Neutrophil (primary cell): Measurements from ENCODE around the gene PLEKHG3.

Experiments
- H3K27ac ChIP-seq: fragments of 200-600 bp; sonication (generic); 2 replicates; pipeline ENCODE4 v1.5.1; 2016; ENCODE audit warnings: mild to moderate bottlenecking, moderate library complexity
- H3K27me3 ChIP-seq: fragments of 200-600 bp; sonication (generic); 2 replicates; pipeline ENCODE4 v1.6.0; 2016; ENCODE audit warnings: mild to moderate bottlenecking
- H3K36me3 ChIP-seq: fragments of 200-600 bp; sonication (generic); 2 replicates; pipeline ENCODE4 v1.5.1; 2017
- H3K4me1 ChIP-seq, 2 experiments: fragments of 200-600 bp in 1 of 2; sonication (generic) in 1 of 2; 1 replicate in 1 of 2; 2 replicates in 1 of 2; pipeline versions ENCODE4 v1.5.1 to v1.6.1; 2013 to 2016; ENCODE audit warnings: low read depth in 1 of 2, low read length in 1 of 2, mild to moderate bottlenecking in 1 of 2, moderate library complexity in 1 of 2; ENCODE audit not compliant: control insufficient read depth in 1 of 2, insufficient read depth in 1 of 2
- H3K4me3 ChIP-seq, 2 experiments: fragments of 200-600 bp in 1 of 2; sonication (generic) in 1 of 2; 1 replicate in 1 of 2; 2 replicates in 1 of 2; pipeline ENCODE4 v1.5.1; 2013 to 2016; ENCODE audit warnings: low read depth in 1 of 2, low read length in 1 of 2, mild to moderate bottlenecking in 1 of 2, moderate library complexity in 1 of 2
- H3K9me3 ChIP-seq: fragments of 200-600 bp; sonication (generic); 2 replicates; pipeline ENCODE4 v1.5.1; 2016
- CTCF ChIP-seq: fragments of 200-600 bp; sonication (generic); IDR thresholded peaks from 2 replicates; pipeline ENCODE4 v1.5.1; 2016; ENCODE audit warnings: antibody characterized with exemption

The PLEKHG3 gene

GRCh38 chr14:64692986-64693809 lies 11.0 kb upstream of the PLEKHG3 start:
- Histone ChIP-seq H3K36me3 (no peaks in the 10 kb centered on the region), H3K27ac (peak overlapping the region; percentile 70), H3K4me3 (no peak overlapping the region), H3K4me1 (peaks cover 57 to 61% of the 10 kb centered on the region in 2 experiments), H3K27me3 (no peaks in the 10 kb centered on the region), H3K9me3 (no peaks in the 10 kb centered on the region)
- TF ChIP-seq CTCF: no peak

GRCh38 chr14:64693810-64694165 lies 10.4 kb upstream of the PLEKHG3 start:
- no peaks in the 10 kb centered on the region for H3K36me3 ChIP-seq
- no peaks in the 10 kb centered on the region for H3K27me3 ChIP-seq
- no peak overlapping the region for H3K4me3 ChIP-seq
- H3K27ac ChIP-seq: peak overlapping the region; percentile 70
- no peaks in the 10 kb centered on the region for H3K9me3 ChIP-seq
- TF ChIP-seq CTCF: no peak
- H3K4me1 ChIP-seq: peaks cover 57 to 61% of the 10 kb centered on the region in 2 experiments

- Histone ChIP-seq H3K36me3 (no peaks in the 10 kb centered on the region), H3K4me3 (no peak overlapping the region), H3K9me3 (no peaks in the 10 kb centered on the region), H3K4me1 (peaks cover 64 to 66% of the 10 kb centered on the region in 2 experiments), H3K27ac (peak overlapping the region; percentile 70), H3K27me3 (no peaks in the 10 kb centered on the region)
- no peak for TF ChIP-seq CTCF
Measured at GRCh38 chr14:64695071-64695470, 9.2 kb upstream of the PLEKHG3 start.

DNA sequence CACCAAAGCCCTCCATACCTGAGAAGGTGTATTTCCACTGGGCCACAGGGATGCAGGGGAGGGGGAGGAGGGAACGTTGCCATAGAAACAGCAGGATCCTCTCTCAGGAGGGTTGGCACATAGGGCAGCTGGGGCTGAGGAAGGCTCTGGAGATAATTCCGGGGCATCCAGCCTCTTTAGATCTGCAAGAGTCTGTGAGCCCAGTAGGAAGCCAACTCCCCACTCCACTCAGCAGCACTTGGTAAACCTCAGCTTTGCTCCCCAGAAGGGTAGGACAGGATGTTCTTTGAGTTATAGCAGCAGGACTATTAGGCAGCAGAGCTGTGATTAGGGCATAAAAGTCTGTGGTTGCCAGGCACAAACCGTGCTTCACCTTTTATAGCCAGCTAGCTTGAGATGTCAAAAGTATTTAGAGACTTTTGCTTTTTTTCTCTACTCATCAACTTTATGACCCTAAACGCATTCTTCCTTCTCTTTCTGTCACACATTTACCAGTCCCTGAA lies 7.8 kb upstream of the PLEKHG3 start:
- H3K27me3 ChIP-seq: peaks cover under 1% of the 10 kb centered on the region
- no peak overlapping the region for H3K27ac ChIP-seq
- no peak overlapping the region for H3K4me3 ChIP-seq
- no peaks in the 10 kb centered on the region for H3K9me3 ChIP-seq
- H3K36me3 ChIP-seq: no peaks in the 10 kb centered on the region
- TF ChIP-seq CTCF: no peak
- peaks cover 75 to 77% of the 10 kb centered on the region in 2 experiments for H3K4me1 ChIP-seq

- peak overlapping the region; percentile 44 to 47 for H3K4me3 ChIP-seq
- peaks cover 8% of the 10 kb centered on the region for H3K27me3 ChIP-seq
- no peaks in the 10 kb centered on the region for H3K36me3 ChIP-seq
- peak; percentile 56 for TF ChIP-seq CTCF
- H3K27ac ChIP-seq: peak overlapping the region; percentile 97
- peaks cover 79 to 80% of the 10 kb centered on the region in 2 experiments for H3K4me1 ChIP-seq
- H3K9me3 ChIP-seq: no peaks in the 10 kb centered on the region
Measured at GRCh38 chr14:64698903-64699302, 5.3 kb upstream of the PLEKHG3 start.
